KOPT-K1 (cell line): ENCODE data around the gene SUN5.

Experiments
- H3K27ac ChIP-seq: fragments of 200-600 bp; sonication (generic); 2 replicates; pipeline ENCODE4 v1.5.1; 2016; ENCODE audit warnings: antibody characterized with exemption, mild to moderate bottlenecking, low read depth, low read length; ENCODE audit not compliant: poor library complexity, severe bottlenecking
- H3K36me3 ChIP-seq: fragments of 200-600 bp; sonication (generic); 2 replicates; pipeline ENCODE4 v1.5.1; 2017; ENCODE audit warnings: antibody characterized with exemption, mild to moderate bottlenecking, low read length, moderate library complexity; ENCODE audit not compliant: insufficient read depth
- H3K9me3 ChIP-seq: fragments of 200-600 bp; sonication (generic); 2 replicates; pipeline ENCODE4 v1.5.1; 2017; ENCODE audit warnings: antibody characterized with exemption, low read length, mild to moderate bottlenecking; ENCODE audit not compliant: insufficient read depth, poor library complexity, severe bottlenecking

The SUN5 gene

GRCh38 chr20:32993496-32994050 lies 10.7 kb downstream of the SUN5 start:
- Histone ChIP-seq H3K36me3 (no peaks in the 10 kb centered on the region), H3K9me3 (peaks cover 21% of the 10 kb centered on the region), H3K27ac (peak overlapping the region; percentile 74)

GRCh38 chr20:32991792-32992641 lies 12.2 kb downstream of the SUN5 start:
- H3K36me3 ChIP-seq = no peaks in the 10 kb centered on the region
- H3K9me3 ChIP-seq = peaks cover 21% of the 10 kb centered on the region
- H3K27ac ChIP-seq = peak overlapping the region; percentile 74

- peaks cover 21% of the 10 kb centered on the region for H3K9me3 ChIP-seq
- H3K36me3 ChIP-seq = no peaks in the 10 kb centered on the region
- H3K27ac ChIP-seq = peak overlapping the region; percentile 74
Observed at GRCh38 chr20:32991383-32991782, 12.8 kb downstream of the SUN5 start.

GRCh38 chr20:32990426-32990825 lies 13.8 kb downstream of the SUN5 start:
- peaks cover 14% of the 10 kb centered on the region for H3K9me3 ChIP-seq
- no peaks in the 10 kb centered on the region for H3K36me3 ChIP-seq
- peak overlapping the region; percentile 74 for H3K27ac ChIP-seq

- H3K9me3 ChIP-seq = peaks cover 7% of the 10 kb centered on the region
- peak overlapping the region; percentile 74 for H3K27ac ChIP-seq
- H3K36me3 ChIP-seq = no peaks in the 10 kb centered on the region
Observed at GRCh38 chr20:32989507-32990283, 14.5 kb downstream of the SUN5 start.

- no peaks in the 10 kb centered on the region for H3K36me3 ChIP-seq
- no peak overlapping the region for H3K27ac ChIP-seq
- no peaks in the 10 kb centered on the region for H3K9me3 ChIP-seq
Observed at GRCh38 chr20:32988008-32988407, 16.2 kb downstream of the SUN5 start.

- H3K9me3 ChIP-seq = no peaks in the 10 kb centered on the region
Observed at GRCh38 chr20:32987044-32987825, 17.0 kb downstream of the SUN5 start.

GRCh38 chr20:32986331-32986966 lies 17.8 kb downstream of the SUN5 start:
- Histone ChIP-seq H3K27ac (no peak overlapping the region), H3K9me3 (no peaks in the 10 kb centered on the region), H3K36me3 (no peaks in the 10 kb centered on the region)

More at GRCh38 chr20:32987044-32987825, 17.0 kb downstream of the SUN5 start:
- Histone ChIP-seq H3K27ac (no peak overlapping the region), H3K36me3 (no peaks in the 10 kb centered on the region)

GRCh38 chr20:32985596-32985995 lies 18.6 kb downstream of the SUN5 start:
- H3K27ac ChIP-seq = no peak overlapping the region
- H3K36me3 ChIP-seq = no peaks in the 10 kb centered on the region
- H3K9me3 ChIP-seq = no peaks in the 10 kb centered on the region

- Histone ChIP-seq H3K9me3 (no peaks in the 10 kb centered on the region), H3K36me3 (no peaks in the 10 kb centered on the region), H3K27ac (no peak overlapping the region)
Observed at GRCh38 chr20:32984631-32985354, 19.4 kb downstream of the SUN5 start.

GRCh38 chr20:32984196-32984595 lies 20.0 kb downstream of the SUN5 start:
- Histone ChIP-seq H3K36me3 (no peaks in the 10 kb centered on the region), H3K9me3 (no peaks in the 10 kb centered on the region), H3K27ac (no peak overlapping the region)

GRCh38 chr20:32983459-32984112 lies 20.6 kb downstream of the SUN5 start:
- no peaks in the 10 kb centered on the region for H3K9me3 ChIP-seq

GRCh38 chr20:32982617-32983458 lies 21.4 kb downstream of the SUN5 start:
- no peak overlapping the region for H3K27ac ChIP-seq
- no peaks in the 10 kb centered on the region for H3K9me3 ChIP-seq
- no peaks in the 10 kb centered on the region for H3K36me3 ChIP-seq

More at GRCh38 chr20:32983459-32984112, 20.6 kb downstream of the SUN5 start:
- H3K36me3 ChIP-seq = no peaks in the 10 kb centered on the region
- no peak overlapping the region for H3K27ac ChIP-seq
